Activated naive CD4-positive, alpha-beta T cell treated with anti-CD3 and anti-CD28 coated beads, Interleukin-2, amount 50 U/mL, for 72 hours (primary cell): ENCODE data around the gene CD6. TPM values are rescaled to one million over a fixed set of nuclear protein-coding genes. Genes with fewer than 3 reads are reported as not detected.

Experiments used
- ATAC-seq, 2 donors: fragments of 150-1000 bp; cut with Tn5 transposase; 2 replicates each; pipeline ENCODE4 v1.10.0; 2021; ENCODE audit warnings: mild to moderate bottlenecking in 2 of 2, moderate library complexity in 2 of 2
- DNase-seq, 2 donors: peaks; one replicate each; pipeline ENCODE4 v3.0.0; 2021 to 2022; ENCODE audit warnings: low spot score in 2 of 2
- H3K27ac Mint-ChIP-seq, 2 donors: one replicate each; pipeline ENCODE4 v1.8.0; 2022; ENCODE audit warnings: mild to moderate bottlenecking in 2 of 2, mixed read lengths in 2 of 2
- H3K36me3 Mint-ChIP-seq, 2 donors: one replicate each; pipeline ENCODE4 v1.8.0; 2022; ENCODE audit warnings: mixed read lengths in 2 of 2
- H3K9me3 Mint-ChIP-seq, 2 donors: one replicate each; pipeline ENCODE4 v1.8.0; 2022; ENCODE audit warnings: mixed read lengths in 2 of 2
- total RNA-seq, 2 donors: library from RNA; stranded (reverse); gene quantifications; one replicate each; pipeline ENCODE4 v1.2.3, GENCODE V29; 2022

The CD6 gene
- total RNA-seq, 2 donors from 2014 or later, result 227 to 339 TPM

GRCh38 chr11:60985991-60986915, 14.8 kb downstream of the CD6 start:
- Mint-ChIP-seq H3K27ac (peak overlapping the region; percentile 97 to 99), H3K36me3 (peaks cover 48 to 55% of the 10 kb centered on the region in 2 donors), H3K9me3 (no peaks in the 10 kb centered on the region)
- ATAC-seq (peak; percentile 74 to 85), DNase-seq (peak; percentile 84 to 95)

GRCh38 chr11:60987577-60988277, 16.2 kb downstream of the CD6 start:
- H3K27ac Mint-ChIP-seq, result peak overlapping the region; percentile 97 to 99
- H3K9me3 Mint-ChIP-seq, result no peaks in the 10 kb centered on the region
- peaks cover 47 to 52% of the 10 kb centered on the region in 2 donors for H3K36me3 Mint-ChIP-seq
- DNase-seq (peak; percentile 61 to 84), ATAC-seq (peak; percentile 47 to 71)

GRCh38 chr11:60988658-60989057, 17.2 kb downstream of the CD6 start:
- DNase-seq (peak in 1 of 2 donors; percentile 55), ATAC-seq (no peak)
- Mint-ChIP-seq H3K9me3 (no peaks in the 10 kb centered on the region), H3K36me3 (peaks cover 45 to 48% of the 10 kb centered on the region in 2 donors), H3K27ac (peak overlapping the region; percentile 97 to 99)

- Mint-ChIP-seq H3K27ac (peak overlapping the region; percentile 97 to 99), H3K36me3 (peaks cover 40 to 48% of the 10 kb centered on the region in 2 donors), H3K9me3 (no peaks in the 10 kb centered on the region)
- ATAC-seq, result no peak
- DNase-seq, result peak in 1 of 2 donors; percentile 56
These were observed 17.7 kb downstream of the CD6 start for GRCh38 chr11:60989093-60989650.

- ATAC-seq (peak in 1 of 2 donors; percentile 1), DNase-seq (peak in 1 of 2 donors; percentile 50)
- Mint-ChIP-seq H3K27ac (peak overlapping the region; percentile 93 to 96), H3K36me3 (peaks cover 50 to 62% of the 10 kb centered on the region in 2 donors), H3K9me3 (no peaks in the 10 kb centered on the region)
These were observed 20.0 kb downstream of the CD6 start for GRCh38 chr11:60991457-60991856.

GRCh38 chr11:60992842-60993409, 21.4 kb downstream of the CD6 start:
- H3K9me3 Mint-ChIP-seq, result no peaks in the 10 kb centered on the region
- DNase-seq, result peak in 1 of 2 donors; percentile 44
- ATAC-seq, result no peak
- H3K36me3 Mint-ChIP-seq, result peaks cover 42 to 58% of the 10 kb centered on the region in 2 donors
- peak overlapping the region; percentile 86 to 89 for H3K27ac Mint-ChIP-seq

- ATAC-seq, result peak; percentile 60 to 73
- H3K27ac Mint-ChIP-seq, result peak overlapping the region; percentile 86 to 89
- H3K36me3 Mint-ChIP-seq, result peaks cover 40 to 57% of the 10 kb centered on the region in 2 donors
- peak in 1 of 2 donors; percentile 71 for DNase-seq
- no peaks in the 10 kb centered on the region for H3K9me3 Mint-ChIP-seq
These were observed 22.1 kb downstream of the CD6 start for GRCh38 chr11:60993615-60994014.

- ATAC-seq (peak; percentile 57 to 73), DNase-seq (no peak)
- Mint-ChIP-seq H3K9me3 (no peaks in the 10 kb centered on the region), H3K27ac (peak overlapping the region; percentile 86 to 90), H3K36me3 (peaks cover 30 to 53% of the 10 kb centered on the region in 2 donors)
These were observed 23.1 kb downstream of the CD6 start for GRCh38 chr11:60994541-60995080.

GRCh38 chr11:60995798-60996197, 24.3 kb downstream of the CD6 start:
- ATAC-seq (no peak), DNase-seq (no peak)
- H3K27ac Mint-ChIP-seq, result peak overlapping the region; percentile 86 to 90
- peaks cover 23 to 51% of the 10 kb centered on the region in 2 donors for H3K36me3 Mint-ChIP-seq
- H3K9me3 Mint-ChIP-seq, result no peaks in the 10 kb centered on the region

GRCh38 chr11:60996381-60997138, 25.1 kb downstream of the CD6 start:
- no peaks in the 10 kb centered on the region for H3K9me3 Mint-ChIP-seq
- DNase-seq, result no peak
- ATAC-seq, result no peak
- H3K36me3 Mint-ChIP-seq, result peaks cover 17 to 56% of the 10 kb centered on the region in 2 donors
- H3K27ac Mint-ChIP-seq, result peak overlapping the region; percentile 86 to 90

- Mint-ChIP-seq H3K36me3 (peaks cover 5 to 46% of the 10 kb centered on the region in 2 donors), H3K9me3 (no peaks in the 10 kb centered on the region), H3K27ac (peak overlapping the region in 1 of 2 donors; percentile 24)
- DNase-seq (no peak), ATAC-seq (no peak)
These were observed 28.9 kb downstream of the CD6 start for GRCh38 chr11:61000426-61000825.

GRCh38 chr11:61001931-61002330, 30.5 kb downstream of the CD6 start:
- no peak for DNase-seq
- Mint-ChIP-seq H3K27ac (peak overlapping the region; percentile 13 to 82), H3K36me3 (peaks cover 8 to 42% of the 10 kb centered on the region in 2 donors), H3K9me3 (no peaks in the 10 kb centered on the region)
- ATAC-seq, result no peak

- DNase-seq (no peak), ATAC-seq (peak; percentile 37 to 45)
- H3K27ac Mint-ChIP-seq, result peak overlapping the region; percentile 82 to 96
- peaks cover 12 to 46% of the 10 kb centered on the region in 2 donors for H3K36me3 Mint-ChIP-seq
- H3K9me3 Mint-ChIP-seq, result no peaks in the 10 kb centered on the region
These were observed 31.1 kb downstream of the CD6 start for GRCh38 chr11:61002598-61002997.

- DNase-seq, result no peak
- H3K36me3 Mint-ChIP-seq, result peaks cover 12 to 54% of the 10 kb centered on the region in 2 donors
- peak; percentile 53 to 69 for ATAC-seq
- peak overlapping the region; percentile 82 to 96 for H3K27ac Mint-ChIP-seq
- no peaks in the 10 kb centered on the region for H3K9me3 Mint-ChIP-seq
These were observed 32.7 kb downstream of the CD6 start for GRCh38 chr11:61004180-61004611.

GRCh38 chr11:61004761-61005181, 33.3 kb downstream of the CD6 start:
- ATAC-seq, result peak; percentile 47 to 54
- no peak for DNase-seq
- H3K36me3 Mint-ChIP-seq, result peaks cover 15 to 59% of the 10 kb centered on the region in 2 donors
- H3K27ac Mint-ChIP-seq, result peak overlapping the region; percentile 82 to 96
- H3K9me3 Mint-ChIP-seq, result no peaks in the 10 kb centered on the region
